DOHH2 (cell line): ENCODE measurements around the gene CDHR3.

Source experiments
- H3F3A ChIP-seq: fragments of 200-600 bp; sonication (generic), shearing (Covaris generic); 2 replicates; pipeline ENCODE4 v1.6.0; 2016; ENCODE audit warnings: antibody characterized with exemption, mild to moderate bottlenecking; ENCODE audit not compliant: control insufficient read depth, insufficient read depth
- H3K27ac ChIP-seq: fragments of 200-600 bp; sonication (generic); 2 replicates; pipeline ENCODE4 v1.5.1; 2014; ENCODE audit warnings: low read depth, mild to moderate bottlenecking, low read length, moderate library complexity
- H3K27me3 ChIP-seq: fragments of 200-600 bp; sonication (generic); 2 replicates; pipeline ENCODE4 v1.6.1; 2014; ENCODE audit warnings: mild to moderate bottlenecking, low read length, mixed read lengths; ENCODE audit not compliant: control insufficient read depth
- H3K36me3 ChIP-seq: fragments of 200-600 bp; sonication (generic); 2 replicates; pipeline ENCODE4 v1.6.1; 2014; ENCODE audit warnings: mild to moderate bottlenecking, low read length, moderate library complexity, mixed read lengths; ENCODE audit not compliant: control insufficient read depth
- H3K4me1 ChIP-seq: fragments of 200-600 bp; sonication (generic); 2 replicates; pipeline ENCODE4 v1.6.1; 2014; ENCODE audit warnings: mild to moderate bottlenecking, low read length, mixed read lengths; ENCODE audit not compliant: control insufficient read depth
- H3K4me2 ChIP-seq: fragments of 200-600 bp; sonication (generic); 2 replicates; pipeline ENCODE4 v1.6.0; 2014; ENCODE audit warnings: mild to moderate bottlenecking, low read length, moderate library complexity
- H3K4me3 ChIP-seq: fragments of 200-600 bp; sonication (generic); 2 replicates; pipeline ENCODE4 v1.5.1; 2014; ENCODE audit warnings: mild to moderate bottlenecking, low read length, mixed read lengths
- H3K79me2 ChIP-seq: fragments of 200-600 bp; sonication (generic); 2 replicates; pipeline ENCODE4 v1.6.1; 2014; ENCODE audit warnings: mild to moderate bottlenecking, low read length, mixed read lengths; ENCODE audit not compliant: control insufficient read depth
- H3K9me2 ChIP-seq: fragments of 200-600 bp; sonication (generic); replicated peaks from 2 replicates; pipeline ENCODE4 v1.6.1; 2014; ENCODE audit warnings: mild to moderate bottlenecking, low read length, mixed read lengths; ENCODE audit not compliant: control insufficient read depth
- H3K9me3 ChIP-seq: fragments of 200-600 bp; sonication (generic); 2 replicates; pipeline ENCODE4 v1.6.1; 2014; ENCODE audit warnings: antibody characterized with exemption, low read length, mixed read lengths; ENCODE audit not compliant: control insufficient read depth, insufficient read depth
- H4K20me1 ChIP-seq: fragments of 200-600 bp; sonication (generic); 2 replicates; pipeline ENCODE4 v1.6.0; 2014; ENCODE audit warnings: low read depth, mild to moderate bottlenecking, antibody characterized with exemption, low read length, moderate library complexity; ENCODE audit not compliant: control insufficient read depth, insufficient read depth
- EZH2phosphoT487 ChIP-seq: fragments of 200-600 bp; sonication (generic); IDR thresholded peaks from 2 replicates; pipeline ENCODE4 v1.6.1; 2017; ENCODE audit warnings: borderline replicate concordance, mild to moderate bottlenecking, antibody characterized with exemption, low read length, moderate library complexity, mixed read lengths
- TF ChIP-seq, protein P1 (sequence below): fragments of 200-600 bp; sonication (generic); IDR thresholded peaks from one replicate; pipeline ENCODE4 v1.5.1; 2014; ENCODE audit warnings: antibody characterized with exemption, mild to moderate bottlenecking, low read depth, low read length; ENCODE audit not compliant: poor library complexity, severe bottlenecking

CDHR3 gene

GRCh38 chr7:106061301-106061979 lies 98.4 kb downstream of the CDHR3 start:
- Histone ChIP-seq H3K27ac (peak overlapping the region; percentile 97), H4K20me1 (no peaks in the 10 kb centered on the region), H3K4me3 (peak overlapping the region; percentile 56), H3K4me1 (peaks cover 99% of the 10 kb centered on the region), H3K9me3 (peaks cover 18% of the 10 kb centered on the region), H3F3A (peaks cover 68% of the 10 kb centered on the region), H3K79me2 (peaks cover 4% of the 10 kb centered on the region; the same call in 1 of the 2 replicates), H3K27me3 (no peaks in the 10 kb centered on the region), H3K36me3 (peaks cover 30% of the 10 kb centered on the region), H3K9me2 (no peaks in the 10 kb centered on the region), H3K4me2 (peak overlapping the region; percentile 89)
- no peak for TF ChIP-seq EZH2phosphoT487
- TF ChIP-seq, protein P1, sequence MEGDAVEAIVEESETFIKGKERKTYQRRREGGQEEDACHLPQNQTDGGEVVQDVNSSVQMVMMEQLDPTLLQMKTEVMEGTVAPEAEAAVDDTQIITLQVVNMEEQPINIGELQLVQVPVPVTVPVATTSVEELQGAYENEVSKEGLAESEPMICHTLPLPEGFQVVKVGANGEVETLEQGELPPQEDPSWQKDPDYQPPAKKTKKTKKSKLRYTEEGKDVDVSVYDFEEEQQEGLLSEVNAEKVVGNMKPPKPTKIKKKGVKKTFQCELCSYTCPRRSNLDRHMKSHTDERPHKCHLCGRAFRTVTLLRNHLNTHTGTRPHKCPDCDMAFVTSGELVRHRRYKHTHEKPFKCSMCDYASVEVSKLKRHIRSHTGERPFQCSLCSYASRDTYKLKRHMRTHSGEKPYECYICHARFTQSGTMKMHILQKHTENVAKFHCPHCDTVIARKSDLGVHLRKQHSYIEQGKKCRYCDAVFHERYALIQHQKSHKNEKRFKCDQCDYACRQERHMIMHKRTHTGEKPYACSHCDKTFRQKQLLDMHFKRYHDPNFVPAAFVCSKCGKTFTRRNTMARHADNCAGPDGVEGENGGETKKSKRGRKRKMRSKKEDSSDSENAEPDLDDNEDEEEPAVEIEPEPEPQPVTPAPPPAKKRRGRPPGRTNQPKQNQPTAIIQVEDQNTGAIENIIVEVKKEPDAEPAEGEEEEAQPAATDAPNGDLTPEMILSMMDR, result peak; percentile 7

DNA sequence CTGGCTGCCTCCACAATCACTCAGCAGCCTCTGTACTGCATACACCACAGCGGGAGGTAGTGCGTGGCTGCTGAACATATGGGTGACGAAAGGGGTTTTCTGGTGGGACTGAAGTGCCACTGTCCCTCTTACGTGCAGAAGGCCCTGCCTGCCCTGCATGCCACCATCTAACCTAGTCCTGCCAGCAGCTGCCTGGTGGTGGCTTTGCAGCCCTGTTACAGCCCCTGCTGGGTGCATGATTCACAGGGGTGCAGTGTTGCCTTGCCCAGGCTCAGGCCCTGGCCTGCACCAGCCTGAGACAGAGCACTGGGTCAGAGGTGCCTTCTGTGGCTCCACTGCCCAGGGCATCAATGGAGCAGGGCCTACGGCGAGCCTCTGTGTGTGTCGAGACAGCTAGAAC lies 98.9 kb downstream of the CDHR3 start:
- Histone ChIP-seq H3K4me3 (peak overlapping the region; percentile 56), H3K4me1 (peaks cover 99% of the 10 kb centered on the region), H3K4me2 (peak overlapping the region; percentile 89)

GRCh38 chr7:106062521-106062931 lies 99.5 kb downstream of the CDHR3 start:
- peaks cover 70% of the 10 kb centered on the region for H3F3A ChIP-seq

More for the DNA sequence above, 98.9 kb downstream of the CDHR3 start:
- peaks cover 18% of the 10 kb centered on the region for H3K9me3 ChIP-seq
- no peaks in the 10 kb centered on the region for H3K9me2 ChIP-seq
- H3K36me3 ChIP-seq, result peaks cover 30% of the 10 kb centered on the region
- H3K27ac ChIP-seq, result peak overlapping the region; percentile 97
- no peaks in the 10 kb centered on the region for H4K20me1 ChIP-seq
- TF ChIP-seq EZH2phosphoT487, result no peak
- TF ChIP-seq, protein P1, result peak; percentile 6
- peaks cover 4% of the 10 kb centered on the region; the same call in 1 of the 2 replicates for H3K79me2 ChIP-seq
- peaks cover 70% of the 10 kb centered on the region for H3F3A ChIP-seq
- no peaks in the 10 kb centered on the region for H3K27me3 ChIP-seq

More at GRCh38 chr7:106062521-106062931, 99.5 kb downstream of the CDHR3 start:
- no peaks in the 10 kb centered on the region for H3K27me3 ChIP-seq
- H3K9me2 ChIP-seq, result no peaks in the 10 kb centered on the region
- H3K9me3 ChIP-seq, result peaks cover 18% of the 10 kb centered on the region
- peak overlapping the region; percentile 89 for H3K4me2 ChIP-seq
- peaks cover 30% of the 10 kb centered on the region for H3K36me3 ChIP-seq
- peak overlapping the region; percentile 97 for H3K27ac ChIP-seq
- TF ChIP-seq, protein P1, result no peak
- no peak for TF ChIP-seq EZH2phosphoT487
- H3K4me1 ChIP-seq, result peaks cover 99% of the 10 kb centered on the region
- H3K79me2 ChIP-seq, result peaks cover 4% of the 10 kb centered on the region; the same call in 1 of the 2 replicates
- H3K4me3 ChIP-seq, result peak overlapping the region; percentile 56
- no peaks in the 10 kb centered on the region for H4K20me1 ChIP-seq
